ENCODE data around the gene FHIT.

DNA sequence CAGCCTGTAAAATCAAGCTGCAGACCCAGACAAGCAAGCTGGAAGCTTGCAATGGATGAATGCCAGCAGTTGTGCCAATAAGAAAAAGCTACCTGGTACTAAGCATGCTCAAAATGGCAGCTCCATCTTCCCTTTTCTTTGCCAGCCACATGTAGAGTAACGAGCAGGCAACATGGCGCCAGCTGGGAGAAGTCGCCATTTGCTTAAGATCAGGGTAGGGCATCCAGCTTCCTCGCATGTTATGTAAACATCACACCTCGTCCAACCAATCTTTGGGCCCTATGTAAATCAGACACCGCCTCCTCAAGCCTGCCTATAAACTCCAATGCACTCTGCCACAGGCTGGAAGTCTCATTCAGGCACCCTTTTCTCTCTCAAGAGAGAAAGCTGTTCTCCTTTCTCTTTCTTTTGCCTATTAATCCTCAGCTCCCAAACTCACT lies 973.9 kb downstream of the FHIT start:
- TF ChIP-seq GATA2 (IDR thresholded peaks at IDR 0.05; ENCODE audit: low read depth, low read length) (no peak), GATA3 (IDR thresholded peaks at IDR 0.05; ENCODE audit: low read depth, low read length) (no peak)

Data from SH-SY5Y (cell line).